Stimulated activated CD4-positive, alpha-beta T cell treated with anti-CD3 and anti-CD28 coated beads, Interleukin-2, amount 100 ng/mL, for 4 hours (primary cell): Measurements from ENCODE around the gene CMTM4.
"Not testable (repeated sequence)": the region's sequence is repeated elsewhere in the genome, so short reads cannot be mapped to it uniquely, and the experiment has no call there.

Experiments used
- DNase-seq: peaks from one replicate; pipeline ENCODE4 v3.0.0-alpha.2; 2020; ENCODE audit warnings: low read depth

The CMTM4 gene

GRCh38 chr16:66673691-66674090 is 22.9 kb downstream of the CMTM4 start:
- no peak for DNase-seq

DNA sequence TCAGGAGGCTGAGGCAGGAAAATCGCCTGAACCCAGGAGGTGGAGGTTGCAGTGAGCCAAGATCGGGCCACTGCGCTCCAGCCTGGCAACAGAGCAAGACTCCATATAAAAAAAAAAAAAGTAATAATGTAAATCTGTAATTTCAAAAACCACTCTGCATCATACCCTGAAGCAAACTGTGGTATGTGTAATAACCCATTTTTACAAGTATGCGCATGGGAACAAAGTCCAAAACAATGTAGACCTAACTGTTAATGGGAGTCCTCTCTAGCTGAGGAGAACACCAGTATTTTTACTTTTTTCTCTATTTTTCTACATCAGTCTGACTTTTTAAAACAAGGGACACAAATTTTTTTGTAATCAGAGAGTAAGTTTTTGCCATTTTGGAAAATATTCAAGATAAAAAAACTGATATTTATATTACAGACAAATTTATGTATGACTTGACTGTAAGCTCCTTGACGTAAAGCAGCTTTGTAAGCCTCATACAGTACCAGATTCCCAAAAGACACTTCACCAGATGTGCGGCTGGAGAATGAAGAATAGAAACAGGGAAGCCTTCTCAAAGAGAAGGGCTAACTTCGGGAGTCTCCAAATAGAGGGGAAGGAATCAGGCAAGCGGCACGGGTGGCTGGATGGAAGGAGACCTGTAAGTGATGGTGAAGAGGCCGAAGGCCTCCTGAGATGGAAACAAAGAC is 25.7 kb downstream of the CMTM4 start:
- no peak for DNase-seq

DNA sequence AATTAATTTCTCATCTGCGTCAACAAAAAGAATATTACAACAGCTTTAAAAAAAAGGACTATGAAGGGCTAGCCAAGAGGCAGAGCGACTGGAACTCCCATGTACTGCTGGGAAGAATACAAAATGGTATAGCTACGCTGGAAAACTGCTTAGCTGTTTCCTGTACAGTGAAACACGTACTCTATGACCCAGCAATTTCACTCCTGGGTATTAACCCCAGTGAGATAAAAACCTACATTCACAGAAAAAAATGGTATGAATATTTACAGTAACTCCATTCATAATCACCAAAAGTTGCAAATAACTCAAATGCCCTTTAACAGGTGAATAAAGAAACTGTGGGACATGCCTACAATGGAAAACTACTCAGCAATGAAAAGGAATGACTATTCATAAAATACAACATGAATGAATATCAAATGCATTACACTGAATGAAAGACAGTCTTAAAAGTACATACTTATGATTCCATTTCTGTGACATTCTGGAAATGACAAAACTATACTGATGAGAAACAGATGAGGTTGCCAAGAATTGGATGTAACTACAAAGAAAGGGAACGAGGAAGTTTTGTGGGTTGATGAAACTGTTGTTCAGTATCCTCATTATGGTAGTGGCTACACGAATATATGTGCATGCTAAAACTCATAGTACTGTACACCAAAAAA is 27.6 kb downstream of the CMTM4 start:
- no peak for DNase-seq

GRCh38 chr16:66667944-66668343 is 28.6 kb downstream of the CMTM4 start:
- DNase-seq, result no peak

GRCh38 chr16:66662445-66663194 is 33.9 kb downstream of the CMTM4 start:
- no peak for DNase-seq

GRCh38 chr16:66661671-66662346 is 34.7 kb downstream of the CMTM4 start:
- not testable (repeated sequence) for DNase-seq

GRCh38 chr16:66661210-66661560 is 35.4 kb downstream of the CMTM4 start:
- DNase-seq, result no peak

- no peak for DNase-seq
These were observed 35.9 kb downstream of the CMTM4 start for GRCh38 chr16:66660422-66661209.

GRCh38 chr16:66658860-66659190 is 37.7 kb downstream of the CMTM4 start:
- DNase-seq, result no peak

DNA sequence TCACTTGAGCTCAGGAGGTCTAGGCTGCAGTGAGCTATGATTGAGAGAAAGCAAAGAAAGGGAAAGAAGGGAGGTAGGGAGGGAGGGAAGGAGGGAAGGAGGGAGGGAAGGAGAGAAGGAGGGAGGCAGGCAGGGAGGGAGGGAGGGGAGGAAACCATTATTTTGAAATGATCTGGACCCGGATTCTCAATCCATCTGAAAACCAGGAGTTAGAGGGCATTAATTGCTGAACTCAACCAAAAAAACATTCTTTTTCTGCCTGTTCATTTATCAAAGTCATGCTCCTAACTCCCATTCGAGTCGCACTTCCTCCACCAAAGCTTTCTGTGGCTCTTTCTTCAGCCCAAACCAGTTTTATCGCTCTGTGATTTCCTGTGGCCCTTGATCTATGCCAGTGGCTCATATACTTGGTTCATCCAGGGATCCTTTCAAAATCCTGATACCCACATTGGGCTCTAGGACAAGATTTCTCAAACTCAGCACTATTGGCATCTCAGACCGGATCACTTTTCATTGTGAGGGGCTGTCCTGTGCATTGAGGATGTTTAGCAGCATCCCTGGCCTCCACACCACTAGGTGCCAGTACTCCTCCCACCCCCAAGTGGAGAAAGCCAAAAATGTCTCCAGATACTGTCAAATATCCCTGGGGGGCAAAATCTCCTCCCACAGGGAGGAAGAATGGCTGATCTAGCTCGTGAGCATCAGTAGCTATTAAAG is 38.2 kb downstream of the CMTM4 start:
- no peak for DNase-seq

DNA sequence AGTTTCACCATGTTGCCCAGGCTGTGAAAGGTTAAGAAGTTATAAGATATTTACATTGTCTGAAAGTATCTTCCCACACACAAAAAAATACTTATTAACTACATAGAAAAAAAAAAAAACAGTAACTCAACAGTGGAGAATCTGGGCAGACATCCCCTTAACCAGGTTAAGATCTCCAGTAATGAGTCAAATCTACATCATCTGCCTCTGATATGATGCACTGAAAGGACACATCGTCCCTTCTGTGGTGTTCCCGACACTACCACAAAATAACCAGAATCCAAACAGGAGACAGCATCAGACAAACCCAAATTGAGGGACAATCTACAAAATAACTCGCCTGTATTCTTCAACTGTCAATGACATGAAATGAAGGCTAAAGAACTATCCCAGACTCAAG is 40.0 kb downstream of the CMTM4 start:
- DNase-seq, result no peak

DNA sequence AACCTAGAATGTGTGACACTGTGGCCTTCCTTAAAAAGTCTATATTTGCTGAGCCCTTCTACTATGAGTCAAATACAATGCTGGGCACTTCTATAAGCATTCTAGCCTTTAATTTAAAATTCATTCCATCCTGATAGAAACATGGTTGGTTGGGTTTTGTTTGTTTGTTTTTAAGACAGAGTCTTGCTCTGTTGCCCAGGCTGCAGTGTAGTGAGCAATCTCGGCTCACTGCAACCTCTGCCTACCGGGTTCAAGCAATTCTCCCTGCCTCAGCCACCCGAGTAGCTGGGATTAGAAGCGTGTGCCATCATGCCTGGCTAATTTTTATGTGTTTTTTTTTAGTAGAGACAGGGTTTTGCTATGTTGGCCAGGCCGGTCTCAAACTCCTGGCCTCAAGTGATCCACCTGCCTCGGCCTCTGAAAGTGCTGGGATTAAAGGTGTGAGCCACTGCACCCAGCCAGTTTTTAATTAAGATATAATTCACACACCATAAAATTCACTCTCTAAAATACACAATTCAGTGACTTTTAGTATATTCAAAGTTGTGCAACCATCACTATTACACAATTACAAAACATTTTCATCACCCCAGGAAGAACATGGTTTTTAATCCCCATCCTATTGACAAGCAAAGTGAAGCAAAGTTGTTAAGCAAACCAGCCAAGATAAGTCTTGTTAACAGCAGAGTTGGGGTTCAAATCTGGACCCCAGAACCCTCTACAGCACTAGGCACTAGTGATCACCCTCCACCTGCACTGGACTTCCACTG is 42.8 kb downstream of the CMTM4 start:
- no peak for DNase-seq

DNA sequence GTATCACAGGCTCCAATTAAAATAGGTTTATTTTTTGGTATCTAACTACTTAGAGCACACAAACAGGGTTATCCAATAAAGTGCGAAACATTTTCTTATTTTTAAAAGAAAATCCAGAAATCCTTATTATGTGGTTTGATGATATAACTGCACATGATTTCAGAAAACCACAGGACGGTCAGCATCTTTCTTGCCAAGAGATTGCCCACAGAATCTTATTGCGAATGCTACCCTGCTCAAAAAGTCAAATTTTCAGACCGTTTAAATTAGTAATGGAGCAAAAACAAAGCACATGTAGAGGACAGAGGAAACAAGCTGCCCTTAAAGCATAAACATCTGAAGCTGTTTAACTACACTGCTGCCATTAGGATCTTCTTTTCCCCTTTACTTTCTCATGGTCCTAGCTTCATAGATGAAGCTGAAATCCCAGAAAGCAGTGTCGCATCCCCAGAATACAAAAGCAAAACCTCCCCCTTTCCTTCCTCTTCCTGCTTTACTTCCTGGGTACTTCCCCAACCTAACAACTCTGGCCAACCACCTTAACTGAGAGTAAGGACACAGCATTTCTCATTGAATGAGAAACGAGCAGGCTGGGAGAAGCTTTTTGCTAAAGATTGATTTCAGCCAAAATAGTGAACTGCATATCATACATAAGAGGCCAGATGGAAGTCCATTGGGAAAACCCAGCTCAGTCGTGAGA is 43.7 kb downstream of the CMTM4 start:
- no peak for DNase-seq

- no peak for DNase-seq
These were observed 44.6 kb downstream of the CMTM4 start for GRCh38 chr16:66651965-66652364.

GRCh38 chr16:66651474-66651765 is 45.1 kb downstream of the CMTM4 start:
- no peak for DNase-seq

DNA sequence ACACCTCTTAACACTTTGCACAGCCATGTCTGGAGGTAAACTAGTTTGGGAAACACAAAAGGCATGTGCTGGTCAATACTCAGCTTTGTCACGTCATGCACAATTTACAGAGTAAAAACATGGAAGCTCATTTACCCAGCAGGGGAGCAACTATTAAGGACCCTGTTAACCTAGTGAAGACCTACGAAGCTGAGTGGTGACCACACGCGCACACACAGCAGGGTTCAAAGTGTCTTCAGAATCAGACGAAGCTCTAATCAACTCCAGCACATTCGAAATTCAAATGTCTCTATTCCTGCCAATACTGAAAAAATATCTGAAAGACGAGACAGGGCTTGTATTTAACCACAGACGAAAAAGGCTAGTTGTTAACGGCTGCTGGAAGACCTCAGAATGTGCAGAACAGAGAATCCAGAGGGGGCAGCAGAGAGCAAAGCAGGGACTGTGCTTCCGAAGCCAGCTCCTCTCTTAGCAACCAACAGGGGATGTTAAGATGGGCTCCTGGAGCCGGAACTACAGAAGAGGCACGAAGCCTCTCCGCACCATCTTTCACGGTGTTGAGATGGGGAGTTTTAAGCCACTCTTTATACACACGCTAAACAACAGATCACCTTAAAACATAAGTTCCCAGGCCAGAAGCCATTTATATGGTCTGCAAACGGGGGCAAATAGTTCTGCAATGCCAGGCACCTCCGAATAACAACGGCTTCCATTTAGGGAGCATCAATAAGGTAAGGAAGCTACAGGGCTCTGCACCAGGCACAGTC is 45.7 kb downstream of the CMTM4 start:
- DNase-seq, result peak; percentile 71

DNA sequence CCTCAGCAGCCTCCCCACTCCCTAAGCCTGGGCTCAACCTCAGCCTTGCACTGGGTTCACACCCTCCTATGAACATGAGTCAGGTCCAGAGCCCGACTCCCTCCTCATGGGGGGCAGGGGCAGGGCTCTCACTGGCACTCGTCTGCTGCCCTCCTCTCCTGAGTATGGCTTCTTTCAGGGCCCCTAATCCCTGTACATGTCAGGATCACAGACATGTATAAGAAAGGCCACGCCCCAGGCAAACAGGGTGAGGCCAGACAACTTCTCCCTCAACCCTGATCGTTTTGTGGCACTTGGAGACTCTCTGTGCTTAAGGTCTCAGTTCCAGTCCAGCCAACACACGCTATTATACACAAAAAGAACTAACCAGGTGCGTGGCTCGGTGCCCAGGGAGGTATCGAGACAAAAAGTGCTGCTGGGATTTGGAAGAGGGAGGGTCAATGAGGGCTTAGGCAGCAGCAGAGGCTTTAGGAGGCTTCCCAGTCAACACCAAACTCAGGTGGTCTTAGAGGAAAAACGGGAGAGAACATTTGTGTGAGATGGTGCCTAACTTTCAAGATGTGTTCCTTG is 46.8 kb downstream of the CMTM4 start:
- no peak for DNase-seq

DNA sequence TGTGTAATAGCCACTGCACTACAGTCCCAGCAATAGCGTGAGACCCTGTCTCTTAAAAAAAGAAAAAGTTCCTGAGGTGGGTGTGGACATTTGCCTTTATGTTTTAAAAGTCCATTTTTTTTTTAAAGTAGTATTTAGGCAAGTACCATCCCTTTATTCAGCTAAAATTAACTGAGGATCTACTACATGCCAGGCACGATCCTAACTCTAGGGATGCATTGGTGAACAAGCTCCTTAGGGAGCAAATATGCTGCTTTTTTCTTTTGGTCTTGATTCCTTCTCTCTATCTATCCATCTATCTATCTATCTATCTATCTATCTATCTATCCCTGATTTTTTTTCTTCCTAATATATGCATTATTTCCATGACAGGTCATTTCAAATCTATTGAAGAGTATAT is 47.4 kb downstream of the CMTM4 start:
- no peak for DNase-seq

DNA sequence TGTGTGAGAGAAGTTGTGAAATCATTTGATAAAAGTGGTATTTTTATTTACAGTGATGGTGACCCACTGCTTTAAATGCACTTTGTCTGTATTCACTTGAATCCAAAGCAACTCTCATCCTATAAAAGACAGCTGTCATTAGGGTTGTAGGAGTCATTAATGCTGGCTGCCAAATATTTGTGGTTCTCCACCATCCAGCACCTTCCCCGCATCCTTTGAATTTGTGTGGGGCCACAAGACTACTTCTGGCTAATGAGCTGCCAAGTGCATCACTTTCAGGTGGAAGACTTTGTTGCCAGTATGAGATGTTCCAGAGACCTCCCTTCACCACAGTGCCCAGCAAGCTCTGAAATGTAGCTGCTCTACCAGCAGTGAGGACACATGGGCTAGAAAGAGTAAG is 48.7 kb downstream of the CMTM4 start:
- DNase-seq, result no peak
